Measurements from ENCODE around the gene L3MBTL2.

The L3MBTL2 gene

DNA sequence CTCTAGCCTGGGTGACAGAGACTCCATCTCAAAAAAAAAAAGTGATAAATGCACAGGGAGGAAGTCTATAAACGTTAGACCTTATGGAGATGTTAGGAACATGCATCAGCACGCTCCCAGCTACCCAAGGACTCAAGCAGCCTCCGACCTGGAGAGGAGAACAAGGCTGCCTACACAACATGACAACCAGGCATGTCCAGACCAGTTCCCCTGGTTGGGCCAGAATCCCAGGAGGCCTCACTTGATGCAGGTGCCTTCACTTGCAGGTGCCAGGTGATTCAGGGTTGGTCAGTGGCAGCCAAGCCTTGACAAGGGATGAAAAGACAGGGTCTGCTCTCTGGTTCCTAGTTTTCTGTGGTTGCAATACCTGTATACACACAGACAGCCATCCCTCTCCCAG lies 75.0 kb downstream of the L3MBTL2 start:
- DNase-seq: no peak

- no peak for DNase-seq
Measured at GRCh38 chr22:41280854-41281253, 75.7 kb downstream of the L3MBTL2 start.
